ENCODE measurements around the gene ADCY2.

The ADCY2 gene

DNA sequence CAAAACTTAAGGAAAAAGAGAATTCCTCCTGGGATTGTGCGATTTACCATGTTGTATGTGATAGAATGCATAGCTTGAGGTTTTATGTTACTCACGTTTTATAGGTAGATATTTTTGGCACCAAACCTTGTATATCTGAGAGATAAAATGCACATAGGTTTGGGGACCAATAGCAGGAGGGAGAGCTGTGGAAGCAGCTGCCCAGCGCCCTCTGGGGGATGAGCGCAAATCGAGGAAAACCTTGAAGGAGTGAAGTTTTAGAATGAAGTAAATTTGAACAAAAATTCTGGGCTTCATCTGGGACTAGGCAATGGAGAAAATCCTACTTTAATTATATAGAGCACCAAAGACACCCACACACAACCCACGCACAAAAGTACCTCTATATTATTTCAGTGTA lies 197.0 kb downstream of the ADCY2 start:
- DNase-seq (ENCODE audit: low read depth): no peak

DNA sequence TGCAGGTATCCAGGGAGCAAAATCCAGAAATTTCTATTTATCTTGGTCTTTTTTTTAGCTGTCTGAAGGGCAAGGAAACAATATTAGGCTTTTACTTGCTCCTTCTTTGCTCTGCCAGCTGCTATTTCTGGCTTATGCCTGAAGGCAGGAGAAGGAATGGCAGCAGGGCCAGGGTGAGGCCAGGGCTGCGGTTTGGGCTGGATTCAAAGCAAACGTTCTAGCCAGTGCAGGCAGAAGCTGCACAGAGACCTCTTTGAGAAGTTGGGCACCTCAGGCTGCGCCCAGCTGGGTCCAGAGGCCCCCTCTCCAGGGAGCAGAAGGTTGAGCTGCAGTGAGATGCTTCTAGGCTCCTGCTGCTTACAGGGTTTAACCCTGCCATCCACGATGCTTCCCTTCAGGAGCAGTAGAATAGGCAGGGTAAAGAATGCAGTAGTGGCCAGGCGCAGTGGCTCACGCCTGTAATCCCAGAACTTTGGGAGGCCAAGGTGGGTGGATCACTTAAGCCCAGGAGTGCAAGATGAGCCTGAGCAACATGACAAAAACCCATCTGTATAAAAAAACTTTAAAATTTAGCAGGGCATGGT lies 201.2 kb downstream of the ADCY2 start:
- DNase-seq (ENCODE audit: low read depth): no peak

DNA sequence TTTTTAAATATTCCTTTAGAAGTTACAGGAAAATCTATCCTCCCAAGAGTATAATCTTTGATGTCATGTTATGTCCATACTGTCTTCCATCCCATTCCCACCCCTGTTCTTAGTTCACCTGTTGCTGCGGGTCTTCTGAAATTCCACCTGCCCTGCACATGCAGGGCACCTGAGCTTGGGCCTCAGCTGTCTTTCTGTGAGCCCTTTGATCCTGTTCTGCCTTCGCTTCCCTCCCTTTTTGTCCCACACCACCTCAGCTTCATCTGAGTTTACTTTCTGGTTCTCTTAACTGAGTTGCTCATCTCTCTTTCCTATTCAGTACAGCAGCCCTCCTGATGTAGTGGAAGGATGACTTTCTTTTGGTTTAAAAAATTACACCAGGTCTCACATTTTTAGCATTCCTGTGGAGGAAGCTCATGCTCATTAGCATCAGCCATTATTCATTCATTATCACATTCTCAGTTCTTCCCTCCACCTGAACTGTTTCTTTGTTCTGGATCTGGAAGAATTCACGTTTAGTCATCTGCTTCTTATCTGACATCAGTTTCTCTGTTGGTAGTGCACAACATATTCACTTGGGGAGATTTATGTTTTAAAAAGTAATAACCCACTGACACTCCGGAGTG lies 211.0 kb downstream of the ADCY2 start:
- no peak for DNase-seq (ENCODE audit: low read depth)

DNA sequence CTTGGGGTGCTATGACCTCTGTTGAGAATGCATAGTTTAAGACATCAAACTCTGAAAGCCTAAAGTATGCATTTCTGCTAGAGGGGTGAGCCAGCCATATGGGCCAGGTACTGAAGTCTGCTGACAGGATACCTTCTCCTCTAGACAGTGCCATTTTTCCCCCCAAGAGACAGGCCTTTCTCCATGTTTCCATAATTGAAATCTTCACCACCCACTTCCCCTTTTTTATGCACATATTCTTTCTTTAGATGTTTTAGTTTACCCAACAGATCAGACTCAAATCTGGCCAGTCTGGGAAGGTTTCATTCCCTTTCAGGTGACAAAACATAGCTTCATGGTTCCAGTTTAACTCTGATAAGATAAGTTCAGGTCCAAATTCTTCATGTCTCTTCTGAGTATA lies 212.8 kb downstream of the ADCY2 start:
- DNase-seq (ENCODE audit: low read depth): no peak

DNA sequence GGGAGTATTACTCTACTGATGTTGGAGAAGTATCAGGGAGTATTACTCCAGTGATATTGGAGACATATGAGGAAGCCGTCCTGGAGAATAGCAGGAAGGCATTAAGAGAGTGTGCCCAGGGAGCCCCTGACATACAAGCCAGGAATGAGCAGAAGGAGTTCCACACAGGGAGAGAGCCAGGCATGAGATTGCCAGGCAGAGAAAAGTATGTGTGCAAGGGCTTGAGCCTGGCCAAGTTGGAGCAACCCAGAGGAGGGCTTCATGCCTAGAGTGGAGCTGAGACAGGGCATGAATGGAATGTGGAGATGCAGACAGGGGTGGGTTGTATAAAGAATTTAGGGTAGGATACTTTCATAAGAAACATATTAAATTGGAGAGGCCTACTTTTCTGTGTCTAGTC lies 213.8 kb downstream of the ADCY2 start:
- DNase-seq (ENCODE audit: low read depth): no peak

DNA sequence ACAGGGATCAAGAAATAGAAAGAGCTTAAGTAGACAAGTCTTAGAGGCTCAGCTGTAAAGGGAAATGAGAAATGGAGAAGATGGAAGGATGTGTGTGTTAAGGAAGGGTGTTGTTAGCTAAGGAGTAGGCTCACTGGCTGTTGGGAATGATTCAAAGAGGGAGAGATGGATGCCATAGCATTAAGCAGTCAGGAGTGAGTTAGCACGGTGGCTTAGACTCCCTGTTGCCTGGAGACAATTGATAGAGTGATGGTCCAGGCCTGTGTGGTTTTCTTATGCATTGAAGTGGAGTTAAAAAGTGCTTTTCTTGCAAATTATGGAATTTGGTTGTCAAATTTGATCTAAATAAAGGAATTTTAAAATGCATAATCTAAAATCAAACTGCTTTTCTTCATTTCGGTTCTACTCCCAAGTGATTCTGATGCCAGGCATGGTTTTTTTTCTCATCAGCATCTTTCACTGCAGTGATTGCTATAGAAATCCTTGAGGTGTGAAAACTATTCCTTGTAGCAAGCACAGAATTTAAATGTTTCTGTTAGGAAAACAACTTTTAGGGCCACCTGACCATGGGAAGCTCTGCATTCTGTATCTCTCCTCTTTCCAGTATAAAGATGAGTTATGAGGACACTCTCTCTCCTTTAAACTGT lies 214.7 kb downstream of the ADCY2 start:
- DNase-seq (ENCODE audit: low read depth): no peak

DNA sequence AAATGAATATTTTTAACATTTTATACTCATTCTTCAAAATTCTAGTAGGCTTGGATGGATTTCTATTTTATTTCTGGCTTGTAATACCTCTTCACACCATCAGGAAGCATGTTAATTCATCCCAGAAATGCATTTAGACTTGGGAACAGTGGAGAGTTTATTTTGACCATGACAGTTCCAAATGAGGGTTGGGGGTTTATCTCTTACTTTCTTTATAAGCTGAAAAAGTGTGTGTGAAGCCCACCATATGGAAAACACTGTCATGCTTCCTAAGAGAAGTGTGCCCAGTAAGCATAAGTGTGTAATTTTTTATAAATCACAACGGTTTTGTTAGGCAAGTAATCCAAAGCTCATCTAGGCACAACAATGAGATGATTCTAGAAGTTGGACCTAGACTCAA lies 215.6 kb downstream of the ADCY2 start:
- no peak for DNase-seq (ENCODE audit: low read depth)

DNA sequence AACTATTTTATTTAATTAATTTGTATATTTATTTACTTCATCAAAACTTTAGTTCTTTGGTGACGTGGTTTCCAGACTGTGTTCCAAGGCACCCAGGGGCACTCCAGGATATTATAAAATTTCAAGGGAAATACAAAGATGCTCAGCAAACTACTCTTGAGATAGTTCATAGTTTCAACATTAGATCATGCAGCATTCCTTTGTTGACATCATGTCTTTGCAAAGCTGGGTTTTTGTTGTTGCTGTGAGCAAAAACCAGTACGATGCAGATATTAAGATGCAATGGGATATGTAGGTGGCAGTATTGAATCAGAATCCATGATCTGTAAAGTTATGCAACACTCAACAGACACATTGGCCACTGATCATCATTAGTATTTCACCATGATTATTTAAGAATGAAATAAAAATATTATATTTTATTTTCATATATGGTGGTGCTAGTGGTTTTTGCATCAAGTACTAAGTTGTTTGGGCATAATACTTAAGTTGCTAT lies 219.7 kb downstream of the ADCY2 start:
- DNase-seq (ENCODE audit: low read depth): no peak

DNA sequence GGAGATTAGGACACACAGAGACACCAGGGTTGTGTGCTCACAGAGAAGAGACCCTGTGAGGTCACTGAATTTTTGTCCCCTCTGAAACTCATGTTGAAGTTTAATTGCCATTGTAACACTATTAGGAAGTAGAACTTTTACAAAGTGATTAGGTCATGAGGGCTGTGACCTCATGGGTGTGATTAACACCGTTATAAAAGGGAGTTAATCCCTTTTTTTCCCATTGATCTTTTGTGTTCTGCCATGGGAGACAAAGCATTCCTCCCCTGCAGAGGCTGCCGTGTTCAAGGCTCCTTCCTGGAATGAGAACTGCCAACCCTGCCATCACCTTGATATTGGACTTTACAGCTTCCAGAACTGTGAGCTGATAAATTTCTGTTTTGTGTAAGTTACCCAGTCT lies 221.0 kb downstream of the ADCY2 start:
- no peak for DNase-seq (ENCODE audit: low read depth)

DNA sequence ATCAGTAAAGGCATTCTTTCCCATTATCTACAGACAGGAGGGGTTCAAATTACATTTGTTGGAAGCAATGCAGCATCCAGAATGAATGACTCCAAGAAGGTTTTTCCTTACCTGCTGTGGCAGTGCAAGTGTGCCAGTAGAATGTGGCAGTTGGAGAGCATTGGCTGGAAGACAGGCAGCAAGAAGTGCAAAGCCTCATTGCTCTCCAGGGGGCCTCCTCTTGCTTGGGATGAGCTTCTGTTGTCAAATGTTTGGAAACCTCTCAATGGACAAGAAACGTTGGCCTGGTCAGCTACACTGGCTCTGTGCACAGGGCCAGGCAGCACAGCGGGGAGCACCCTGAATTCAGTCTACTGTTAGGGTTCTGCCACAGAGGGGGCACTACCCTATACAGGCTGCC lies 226.6 kb downstream of the ADCY2 start:
- no peak for DNase-seq (ENCODE audit: low read depth)

DNA sequence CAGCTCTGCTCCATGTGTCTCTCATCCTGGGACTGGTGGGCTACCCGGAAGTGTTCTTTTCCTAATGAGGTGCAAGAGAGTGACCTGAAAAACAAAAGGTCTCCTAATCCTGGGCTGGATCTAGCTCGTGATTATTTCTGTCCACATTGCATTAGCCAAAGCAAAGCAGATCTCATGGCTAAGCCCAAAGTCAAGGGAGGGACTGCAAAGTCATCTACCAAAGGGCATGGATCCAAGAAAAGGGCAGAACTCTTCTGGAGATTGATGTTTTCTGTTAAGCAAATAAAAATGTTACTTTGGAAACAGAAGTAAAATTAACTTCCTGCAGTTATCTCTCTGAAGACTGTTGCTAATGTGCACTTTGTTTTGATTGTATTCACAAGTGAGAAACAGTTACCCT lies 229.8 kb downstream of the ADCY2 start:
- no peak for DNase-seq (ENCODE audit: low read depth)

DNA sequence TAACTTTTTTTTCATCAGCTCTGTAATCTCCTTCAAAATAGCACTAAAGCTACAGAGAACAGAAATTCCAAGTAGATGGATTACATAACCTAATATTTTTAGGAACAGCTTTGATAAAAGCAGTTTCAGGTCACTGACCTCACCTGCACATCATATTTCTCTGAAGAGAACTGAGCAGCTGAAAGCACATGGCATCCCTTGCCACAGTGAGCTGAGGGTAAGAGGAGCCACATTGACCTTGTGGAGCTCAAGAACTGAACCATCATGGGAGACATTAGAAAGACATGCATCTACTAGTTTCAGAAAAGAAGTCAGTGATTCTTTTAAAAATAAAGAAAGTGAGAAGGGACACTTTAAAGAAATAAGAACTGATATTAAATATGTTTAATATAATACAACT lies 232.3 kb downstream of the ADCY2 start:
- no peak for DNase-seq (ENCODE audit: low read depth)

DNA sequence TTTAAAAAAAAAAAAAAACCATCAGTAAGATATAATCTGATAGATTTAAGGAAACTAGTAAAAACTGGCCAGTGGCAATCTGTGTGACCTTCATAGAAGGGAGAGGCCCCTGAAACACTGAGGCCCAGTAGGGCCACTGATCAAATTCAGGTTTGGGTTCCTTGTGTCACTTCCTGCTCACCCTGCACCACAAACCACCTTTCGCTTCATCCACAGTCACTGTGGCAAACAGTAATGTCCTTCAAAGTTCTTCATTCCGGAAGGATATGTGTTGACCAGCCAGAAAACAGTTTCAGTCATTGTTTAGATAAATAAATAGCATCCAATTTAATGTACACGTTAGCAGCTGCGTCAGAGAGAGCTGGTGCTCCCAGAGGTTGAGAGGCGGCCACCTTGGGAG lies 232.9 kb downstream of the ADCY2 start:
- DNase-seq (ENCODE audit: low read depth): no peak

DNA sequence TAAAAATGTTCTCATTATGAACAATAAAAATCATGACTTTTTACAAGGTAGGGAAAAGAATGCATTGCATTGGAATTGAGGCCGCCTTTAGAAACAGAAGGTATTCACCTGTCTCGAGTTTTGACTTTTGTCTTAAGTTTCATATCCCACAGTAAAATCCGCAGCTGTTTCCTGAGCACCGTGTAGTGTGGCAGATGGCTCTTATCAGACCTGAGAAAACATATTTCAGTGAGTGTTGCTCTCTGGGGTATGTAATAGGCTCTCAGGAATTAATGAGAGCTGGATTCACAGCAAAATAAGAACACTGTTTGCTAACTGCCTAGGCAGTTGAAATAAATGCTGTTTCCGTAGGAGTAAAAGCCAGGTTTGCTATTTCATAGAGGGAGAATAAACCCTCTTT lies 233.6 kb downstream of the ADCY2 start:
- no peak for DNase-seq (ENCODE audit: low read depth)

DNA sequence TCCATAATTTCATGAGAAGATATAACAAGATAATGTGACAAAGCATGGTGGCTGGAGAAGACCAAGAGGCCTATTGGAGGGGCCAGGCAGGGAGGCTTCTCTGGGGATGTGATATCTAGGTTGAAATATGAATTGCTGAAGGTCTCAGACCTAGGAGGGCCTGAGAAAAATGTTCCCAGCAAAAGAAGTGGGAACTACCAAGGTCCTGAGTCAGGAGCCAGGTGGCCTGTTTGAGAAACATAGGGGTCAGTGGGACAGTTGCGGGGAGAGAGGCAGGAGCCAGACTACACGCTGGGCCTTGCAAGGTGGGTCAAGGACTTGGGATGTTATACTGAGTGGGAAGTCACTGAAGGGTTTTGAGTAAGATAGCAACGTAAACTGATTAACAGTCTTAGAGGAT lies 238.9 kb downstream of the ADCY2 start:
- DNase-seq (ENCODE audit: low read depth): no peak

DNA sequence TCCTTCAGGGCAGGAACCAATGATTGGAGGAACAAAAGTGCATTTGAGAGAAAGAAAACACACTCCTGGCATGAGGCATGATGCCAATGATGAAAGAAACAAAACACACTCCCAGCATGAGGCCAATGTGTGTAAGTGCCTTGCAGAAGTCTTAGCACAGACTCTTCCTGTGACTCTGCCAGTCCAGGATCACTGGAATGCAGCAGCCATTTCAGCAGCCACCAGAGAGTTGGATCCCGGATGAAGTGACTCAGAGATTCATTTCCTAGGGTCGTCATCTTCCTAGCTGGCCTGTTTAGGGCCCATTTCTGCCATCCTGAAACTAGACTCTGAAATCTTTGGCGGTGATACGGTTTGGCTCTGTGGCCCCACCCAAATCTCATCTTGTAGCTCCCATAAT lies 242.5 kb downstream of the ADCY2 start:
- DNase-seq (ENCODE audit: low read depth): no peak

DNA sequence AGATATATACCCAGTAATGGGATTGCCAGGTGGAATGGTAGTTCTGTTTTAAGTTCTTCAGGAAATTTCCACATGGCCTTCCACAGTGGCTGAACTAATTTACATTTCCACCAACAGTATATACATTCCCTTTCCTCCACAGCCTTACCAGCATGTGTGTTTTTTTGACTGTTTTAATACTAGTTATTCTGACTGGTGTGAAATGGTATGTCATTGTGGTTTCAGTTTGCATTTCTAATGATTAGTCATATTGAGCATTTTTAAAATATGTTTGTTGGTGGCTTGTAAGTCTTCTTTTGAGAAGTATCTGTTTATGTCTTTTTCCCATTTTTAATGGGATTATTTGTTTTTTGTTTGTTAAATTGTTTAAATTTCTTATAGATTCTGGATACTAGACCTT lies 246.1 kb downstream of the ADCY2 start:
- DNase-seq (ENCODE audit: low read depth): no peak

DNA sequence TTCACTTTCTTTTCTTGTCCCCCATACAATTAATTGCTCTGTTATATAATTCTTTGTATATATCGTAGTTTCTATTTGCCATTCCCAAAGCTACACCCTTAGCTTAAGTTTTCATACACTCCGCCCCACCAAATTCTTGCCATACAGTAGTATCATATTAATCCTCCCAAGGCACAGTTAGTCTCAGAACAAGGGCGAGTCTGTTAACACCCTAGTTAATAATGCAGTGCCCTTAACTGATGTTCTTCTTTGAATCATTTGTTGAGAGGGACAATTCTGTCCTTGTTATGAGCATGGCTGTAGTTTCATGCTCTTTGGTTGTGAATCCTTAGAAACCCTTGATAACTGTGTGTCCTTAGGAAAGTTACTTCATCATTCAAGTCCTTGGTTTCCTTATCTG lies 248.8 kb downstream of the ADCY2 start:
- DNase-seq (ENCODE audit: low read depth): no peak

DNA sequence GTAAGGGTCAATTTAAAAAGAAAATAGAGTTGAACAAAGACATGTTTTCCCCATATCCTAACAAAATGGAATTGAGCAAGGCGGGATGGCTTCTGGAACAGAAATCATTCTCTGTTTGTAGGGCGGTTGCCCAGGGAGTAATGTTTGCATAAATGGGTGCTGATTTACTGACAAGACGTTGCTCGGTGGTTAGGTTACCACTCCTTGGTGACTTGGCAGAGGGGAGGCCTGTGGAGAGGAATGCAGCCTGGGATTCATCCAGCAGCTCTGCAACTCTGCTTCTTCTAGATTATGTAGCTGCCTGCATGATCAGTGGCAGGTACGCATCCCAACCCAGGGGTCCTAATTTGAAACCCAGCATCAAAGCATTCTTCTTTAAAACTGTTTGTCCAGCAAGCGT lies 254.8 kb downstream of the ADCY2 start:
- no peak for DNase-seq (ENCODE audit: low read depth)

DNA sequence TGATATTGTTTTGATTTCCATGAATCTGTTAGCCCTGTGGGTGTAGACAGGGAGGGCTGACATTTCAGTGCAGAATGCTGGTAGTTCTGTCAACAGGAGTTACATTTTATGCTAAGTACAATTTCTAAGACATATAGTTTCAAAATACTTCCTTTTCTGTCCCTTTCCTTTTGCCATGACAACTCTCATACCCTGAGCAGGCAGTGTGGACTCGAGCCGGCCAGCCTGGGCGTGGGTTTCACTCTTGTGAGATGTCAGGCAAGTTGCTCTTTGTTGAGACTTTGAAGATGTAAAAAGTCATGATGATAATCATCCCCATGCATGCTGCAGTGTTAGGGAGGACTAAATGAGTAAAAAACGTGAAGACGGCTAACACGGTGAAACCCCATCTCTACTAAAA lies 257.1 kb downstream of the ADCY2 start:
- DNase-seq (ENCODE audit: low read depth): no peak

DNA sequence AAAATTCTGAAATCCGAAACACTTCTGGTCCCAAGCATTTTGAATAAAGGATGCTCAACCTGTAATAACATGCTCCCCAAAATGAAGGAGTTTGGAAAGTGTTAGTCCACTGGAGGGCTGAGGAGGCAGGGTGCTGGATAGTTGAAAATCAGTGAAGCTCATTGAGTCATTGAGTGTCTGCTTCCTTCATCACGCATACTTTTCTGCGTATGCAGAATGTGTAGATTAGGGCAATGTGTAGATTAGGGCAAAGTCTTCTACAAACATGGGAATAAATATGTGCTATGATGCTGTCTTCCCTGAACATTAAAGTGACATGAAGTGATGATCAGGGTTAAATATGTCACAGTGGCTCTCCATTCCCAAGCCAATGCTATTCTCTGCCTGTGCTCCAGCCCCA lies 261.2 kb downstream of the ADCY2 start:
- DNase-seq (ENCODE audit: low read depth): no peak

DNA sequence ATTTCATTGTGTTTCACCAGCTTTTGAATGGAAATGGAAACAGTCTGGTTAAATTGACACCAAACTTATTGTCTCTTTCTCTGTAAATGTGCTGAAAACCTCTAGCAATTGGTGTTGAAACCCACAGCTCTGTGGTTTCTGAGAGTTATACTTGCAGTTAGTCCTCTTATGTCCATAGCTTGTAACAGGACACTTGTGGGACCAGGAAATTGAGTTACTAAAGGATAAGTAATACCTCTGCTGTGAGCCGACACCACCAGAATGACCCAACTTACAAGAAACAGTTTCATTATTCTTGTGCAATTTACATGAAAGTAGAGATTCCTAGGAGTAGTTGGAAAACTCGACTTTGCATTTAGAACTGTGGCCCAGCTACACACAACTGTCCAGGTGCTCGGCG lies 263.5 kb downstream of the ADCY2 start:
- DNase-seq (ENCODE audit: low read depth): no peak

DNA sequence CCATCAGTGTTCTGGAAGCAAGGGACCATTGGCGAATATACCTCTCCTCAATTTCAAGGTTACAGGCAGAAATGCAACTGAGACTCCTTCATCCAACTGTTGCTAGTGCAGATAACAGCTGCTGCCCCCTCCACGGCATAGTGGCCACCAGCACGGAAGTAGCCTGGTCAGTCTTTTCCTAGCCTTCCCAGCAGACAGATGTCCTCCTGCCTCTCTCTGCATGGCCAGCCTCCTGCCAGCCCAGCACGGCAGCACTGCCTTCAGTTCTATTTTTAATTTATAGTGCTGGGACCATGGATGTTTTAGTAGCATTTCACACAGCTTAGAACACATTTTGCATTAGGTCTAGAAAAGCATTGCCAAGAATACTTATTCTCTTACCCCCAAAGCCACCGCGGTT lies 266.4 kb downstream of the ADCY2 start:
- DNase-seq (ENCODE audit: low read depth): no peak

DNA sequence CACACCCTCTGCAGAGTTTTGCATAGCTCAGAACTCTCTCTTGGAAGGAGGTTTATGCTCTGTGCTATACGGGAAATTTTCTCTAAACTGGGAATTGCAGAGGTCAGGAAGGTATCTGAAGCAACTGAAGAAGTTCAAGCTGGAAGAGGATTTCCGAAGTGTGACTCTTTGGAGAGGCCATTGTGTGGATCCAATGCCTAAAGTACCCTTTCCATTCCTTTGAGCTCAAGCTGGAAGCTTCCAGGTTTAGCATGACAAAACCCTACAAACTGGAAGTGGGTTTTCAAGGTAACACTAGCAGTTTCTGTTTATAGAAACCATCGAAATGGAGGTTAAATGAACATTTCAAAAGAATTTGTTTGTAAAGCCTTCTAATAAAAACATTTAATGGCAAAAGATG lies 267.9 kb downstream of the ADCY2 start:
- DNase-seq (ENCODE audit: low read depth): no peak
